KMS-11 (cell line): ENCODE results near the gene CCDC154.

Source experiments
- H2AFZ ChIP-seq: fragments of 200-600 bp; sonication (generic); 2 replicates; pipeline ENCODE4 v1.6.1; 2016; ENCODE audit warnings: antibody characterized with exemption, mixed run types, low read depth
- H3K27ac ChIP-seq: fragments of 200-600 bp; sonication (generic); 2 replicates; pipeline ENCODE4 v1.6.1; 2016; ENCODE audit warnings: mild to moderate bottlenecking, mixed run types
- H3K27me3 ChIP-seq: fragments of 200-600 bp; sonication (generic); 2 replicates; pipeline ENCODE4 v1.6.1; 2017; ENCODE audit warnings: mild to moderate bottlenecking, low read depth, mixed run types, moderate library complexity; ENCODE audit not compliant: insufficient read depth
- H3K36me3 ChIP-seq: fragments of 200-600 bp; sonication (generic); 2 replicates; pipeline ENCODE4 v1.6.1; 2017; ENCODE audit warnings: mild to moderate bottlenecking, mixed run types; ENCODE audit not compliant: insufficient read depth
- H3K4me1 ChIP-seq: fragments of 200-600 bp; sonication (generic); 2 replicates; pipeline ENCODE4 v1.6.1; 2016; ENCODE audit warnings: mild to moderate bottlenecking, low read depth, mixed run types; ENCODE audit not compliant: poor library complexity, severe bottlenecking
- H3K4me2 ChIP-seq: fragments of 200-600 bp; sonication (generic); 2 replicates; pipeline ENCODE4 v1.7.0; 2016; ENCODE audit warnings: mild to moderate bottlenecking, mixed run types
- H3K4me3 ChIP-seq: fragments of 200-600 bp; sonication (generic); IDR thresholded peaks from 2 replicates; pipeline ENCODE4 v1.6.1; 2017; ENCODE audit warnings: low read depth, low read length, mixed read lengths; ENCODE audit not compliant: insufficient read depth
- H3K79me2 ChIP-seq: fragments of 200-600 bp; sonication (generic); 2 replicates; pipeline ENCODE4 v1.6.1; 2016; ENCODE audit warnings: low read depth, mixed run types; ENCODE audit not compliant: insufficient read depth
- H3K9ac ChIP-seq: fragments of 200-600 bp; sonication (generic); 2 replicates; pipeline ENCODE4 v1.6.1; 2016; ENCODE audit warnings: mild to moderate bottlenecking, mixed run types
- H4K20me1 ChIP-seq: fragments of 200-600 bp; sonication (generic); 2 replicates; pipeline ENCODE4 v1.6.1; 2016; ENCODE audit warnings: mild to moderate bottlenecking, mixed run types; ENCODE audit not compliant: insufficient read depth
- TF ChIP-seq, protein P1 (sequence below): fragments of 200-600 bp; sonication (generic); conservative IDR thresholded peaks from 2 replicates; pipeline ENCODE4 v1.6.1; 2017; ENCODE audit warnings: low read depth, mild to moderate bottlenecking, antibody characterized with exemption, low read length, moderate library complexity, mixed read lengths

CCDC154 gene

DNA sequence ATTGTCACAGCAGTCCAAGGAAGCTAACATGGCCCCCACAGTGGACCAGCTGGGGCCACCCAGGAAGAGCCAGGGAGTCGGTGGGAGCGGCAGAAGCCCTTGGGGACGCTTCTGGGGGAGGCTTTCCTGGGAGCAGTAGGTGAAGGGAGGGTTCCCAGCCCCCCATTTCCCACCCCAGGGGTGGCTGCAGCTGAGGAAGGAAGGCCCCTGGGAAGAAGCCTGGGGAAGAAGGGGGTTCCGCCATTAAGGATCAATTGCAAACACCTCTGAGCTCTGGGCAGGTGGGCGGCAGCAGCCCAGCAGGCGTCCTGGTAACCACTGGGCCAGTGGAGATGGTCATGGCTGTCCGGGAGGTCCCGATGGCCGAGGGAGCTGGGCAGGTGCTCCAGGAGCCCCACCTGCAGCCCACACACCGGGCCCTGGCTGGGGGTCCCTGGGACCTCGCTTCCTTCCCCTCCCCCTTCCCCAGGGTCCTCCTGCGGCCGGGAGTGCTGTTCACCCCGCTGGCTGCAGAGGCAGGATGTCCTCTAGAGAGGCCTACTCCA, 14.1 kb downstream of the CCDC154 start:
- no peak overlapping the region for H3K27ac ChIP-seq
- no peaks in the 10 kb centered on the region for H3K79me2 ChIP-seq
- H3K36me3 ChIP-seq = no peaks in the 10 kb centered on the region
- no peak overlapping the region for H3K4me2 ChIP-seq
- no peaks in the 10 kb centered on the region for H4K20me1 ChIP-seq
- no peak overlapping the region for H2AFZ ChIP-seq
- TF ChIP-seq, protein P1, sequence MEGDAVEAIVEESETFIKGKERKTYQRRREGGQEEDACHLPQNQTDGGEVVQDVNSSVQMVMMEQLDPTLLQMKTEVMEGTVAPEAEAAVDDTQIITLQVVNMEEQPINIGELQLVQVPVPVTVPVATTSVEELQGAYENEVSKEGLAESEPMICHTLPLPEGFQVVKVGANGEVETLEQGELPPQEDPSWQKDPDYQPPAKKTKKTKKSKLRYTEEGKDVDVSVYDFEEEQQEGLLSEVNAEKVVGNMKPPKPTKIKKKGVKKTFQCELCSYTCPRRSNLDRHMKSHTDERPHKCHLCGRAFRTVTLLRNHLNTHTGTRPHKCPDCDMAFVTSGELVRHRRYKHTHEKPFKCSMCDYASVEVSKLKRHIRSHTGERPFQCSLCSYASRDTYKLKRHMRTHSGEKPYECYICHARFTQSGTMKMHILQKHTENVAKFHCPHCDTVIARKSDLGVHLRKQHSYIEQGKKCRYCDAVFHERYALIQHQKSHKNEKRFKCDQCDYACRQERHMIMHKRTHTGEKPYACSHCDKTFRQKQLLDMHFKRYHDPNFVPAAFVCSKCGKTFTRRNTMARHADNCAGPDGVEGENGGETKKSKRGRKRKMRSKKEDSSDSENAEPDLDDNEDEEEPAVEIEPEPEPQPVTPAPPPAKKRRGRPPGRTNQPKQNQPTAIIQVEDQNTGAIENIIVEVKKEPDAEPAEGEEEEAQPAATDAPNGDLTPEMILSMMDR = no peak
- H3K4me1 ChIP-seq = no peaks in the 10 kb centered on the region
- no peak overlapping the region for H3K4me3 ChIP-seq
- H3K9ac ChIP-seq = no peak overlapping the region
- peaks cover 68% of the 10 kb centered on the region for H3K27me3 ChIP-seq

DNA sequence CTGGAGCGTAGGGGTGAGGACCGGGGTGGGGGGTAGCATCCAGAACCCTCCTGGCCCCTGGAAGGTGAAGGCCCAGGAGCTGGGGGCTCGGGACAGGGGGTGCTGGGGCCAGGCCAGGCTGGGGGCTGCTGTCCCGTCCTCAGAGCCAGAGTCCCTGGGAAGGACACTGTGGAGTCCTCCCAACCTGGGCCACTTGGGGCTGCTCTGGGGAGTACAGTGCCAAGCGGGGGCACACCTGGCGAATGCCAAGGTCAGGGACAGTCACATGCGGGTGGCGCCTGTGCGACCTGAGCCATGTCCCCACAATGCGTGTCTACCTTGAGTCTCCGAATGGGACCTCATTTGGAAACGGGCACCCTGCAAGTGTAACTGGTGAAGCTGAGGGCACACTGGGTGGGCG, 14.7 kb downstream of the CCDC154 start:
- no peak overlapping the region for H3K27ac ChIP-seq
- no peak overlapping the region for H3K4me2 ChIP-seq
- TF ChIP-seq, protein P1 = no peak
- H3K9ac ChIP-seq = no peak overlapping the region
- H2AFZ ChIP-seq = no peak overlapping the region
- no peaks in the 10 kb centered on the region for H3K79me2 ChIP-seq
- H3K4me3 ChIP-seq = no peak overlapping the region
- H3K27me3 ChIP-seq = peaks cover 61% of the 10 kb centered on the region
- H3K36me3 ChIP-seq = no peaks in the 10 kb centered on the region
- no peaks in the 10 kb centered on the region for H3K4me1 ChIP-seq
- no peaks in the 10 kb centered on the region for H4K20me1 ChIP-seq

DNA sequence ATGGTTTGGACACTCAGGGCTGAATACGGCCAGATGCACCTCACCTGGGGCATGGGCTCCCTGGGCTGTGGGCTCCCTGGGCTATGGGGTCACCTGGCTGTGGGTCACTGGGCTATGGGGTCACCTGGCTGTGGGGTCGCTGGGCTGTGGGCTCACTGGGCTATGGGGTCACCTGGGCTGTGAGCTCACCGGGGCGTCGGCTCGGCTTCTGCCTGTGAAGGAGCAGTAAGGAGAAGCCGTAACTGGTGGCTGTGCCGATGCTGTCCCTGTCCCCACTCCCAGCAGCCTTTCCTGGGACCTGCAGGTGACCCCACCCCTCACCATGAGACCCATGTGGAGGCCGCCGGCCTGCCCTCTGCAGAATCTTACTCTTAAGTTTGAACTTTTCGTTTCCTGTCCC, 15.3 kb downstream of the CCDC154 start:
- H2AFZ ChIP-seq = no peak overlapping the region

DNA sequence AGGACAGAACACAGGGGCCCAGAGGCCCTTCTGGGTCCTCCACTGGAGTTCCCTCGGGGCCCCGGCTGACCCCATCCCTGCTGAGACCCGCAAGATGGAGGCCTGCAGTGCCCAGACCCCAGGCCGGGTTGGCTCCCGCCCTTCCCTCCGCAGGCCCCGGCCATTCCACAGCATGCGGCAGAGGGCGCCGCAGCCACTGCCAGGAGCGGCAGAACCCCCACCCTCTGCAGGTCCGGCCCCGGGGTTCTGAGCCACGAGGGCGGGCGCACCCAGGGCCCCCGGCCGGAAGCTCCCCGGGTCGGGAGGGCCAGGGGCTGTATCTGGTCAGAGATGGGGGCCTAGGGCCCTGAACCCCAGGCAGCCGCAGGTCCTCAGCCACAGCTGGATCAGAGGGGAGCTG, 15.8 kb downstream of the CCDC154 start:
- H4K20me1 ChIP-seq = no peaks in the 10 kb centered on the region
- H3K36me3 ChIP-seq = no peaks in the 10 kb centered on the region
- H2AFZ ChIP-seq = no peak overlapping the region
- no peaks in the 10 kb centered on the region for H3K4me1 ChIP-seq
- no peaks in the 10 kb centered on the region for H3K79me2 ChIP-seq
- no peak overlapping the region for H3K4me2 ChIP-seq
- TF ChIP-seq, protein P1 = 0 out of 2 replicates have a peak, but pooled peaks have one; percentile 16
- H3K27me3 ChIP-seq = peaks cover 50% of the 10 kb centered on the region
- no peak overlapping the region for H3K27ac ChIP-seq
- no peak overlapping the region for H3K9ac ChIP-seq
- no peak overlapping the region for H3K4me3 ChIP-seq

More for the DNA sequence above, 15.3 kb downstream of the CCDC154 start:
- peaks cover 55% of the 10 kb centered on the region for H3K27me3 ChIP-seq
- no peak overlapping the region for H3K4me2 ChIP-seq
- H3K4me3 ChIP-seq = no peak overlapping the region
- no peaks in the 10 kb centered on the region for H3K36me3 ChIP-seq
- no peak overlapping the region for H3K9ac ChIP-seq
- TF ChIP-seq, protein P1 = no peak
- no peaks in the 10 kb centered on the region for H4K20me1 ChIP-seq
- H3K4me1 ChIP-seq = no peaks in the 10 kb centered on the region
- H3K79me2 ChIP-seq = no peaks in the 10 kb centered on the region
- H3K27ac ChIP-seq = no peak overlapping the region
